NCI-H2171 (cell line): ENCODE data around the gene PSMB8.

Source experiments
- DNase-seq: peaks from one replicate; lab custom pipeline; 2025; lab: John Stamatoyannopoulos, UW

The PSMB8 gene

DNA sequence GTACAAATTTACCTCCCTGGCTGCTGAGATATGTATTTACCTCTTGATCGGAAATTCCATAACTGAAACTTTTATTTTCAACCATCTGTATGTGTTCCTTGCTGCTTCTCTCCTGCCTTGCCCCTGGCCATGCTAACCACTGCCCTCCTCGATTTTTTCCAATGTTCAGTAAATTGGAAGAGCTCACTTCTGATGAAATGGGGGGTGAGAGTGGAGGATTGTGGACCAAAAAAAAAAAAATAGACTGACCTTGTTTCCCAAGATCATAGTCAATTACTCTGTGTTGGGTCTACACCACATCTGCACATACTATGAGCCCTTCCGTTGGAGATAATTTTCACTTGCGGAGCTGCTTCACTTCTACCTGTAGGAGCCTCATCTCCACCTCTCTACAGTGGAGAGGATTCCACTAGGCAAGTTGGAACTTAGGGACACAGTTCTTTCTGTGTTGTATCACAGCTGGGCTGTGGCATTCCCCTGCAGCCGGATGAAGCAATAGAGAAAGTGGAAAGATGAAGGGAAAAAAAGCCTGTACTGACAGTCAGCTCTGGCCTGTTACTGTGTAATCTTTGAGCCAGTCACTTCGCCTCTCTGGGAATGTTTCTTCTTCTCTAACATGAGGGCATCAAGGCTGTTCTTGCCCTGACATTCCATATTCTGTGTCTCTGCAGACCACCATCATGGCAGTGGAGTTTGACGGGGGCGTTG is 11.8 kb upstream of the PSMB8 start:
- DNase-seq = no peak

- DNase-seq = no peak
These were observed 10.7 kb upstream of the PSMB8 start for GRCh38 chr6:32854376-32855178.

DNA sequence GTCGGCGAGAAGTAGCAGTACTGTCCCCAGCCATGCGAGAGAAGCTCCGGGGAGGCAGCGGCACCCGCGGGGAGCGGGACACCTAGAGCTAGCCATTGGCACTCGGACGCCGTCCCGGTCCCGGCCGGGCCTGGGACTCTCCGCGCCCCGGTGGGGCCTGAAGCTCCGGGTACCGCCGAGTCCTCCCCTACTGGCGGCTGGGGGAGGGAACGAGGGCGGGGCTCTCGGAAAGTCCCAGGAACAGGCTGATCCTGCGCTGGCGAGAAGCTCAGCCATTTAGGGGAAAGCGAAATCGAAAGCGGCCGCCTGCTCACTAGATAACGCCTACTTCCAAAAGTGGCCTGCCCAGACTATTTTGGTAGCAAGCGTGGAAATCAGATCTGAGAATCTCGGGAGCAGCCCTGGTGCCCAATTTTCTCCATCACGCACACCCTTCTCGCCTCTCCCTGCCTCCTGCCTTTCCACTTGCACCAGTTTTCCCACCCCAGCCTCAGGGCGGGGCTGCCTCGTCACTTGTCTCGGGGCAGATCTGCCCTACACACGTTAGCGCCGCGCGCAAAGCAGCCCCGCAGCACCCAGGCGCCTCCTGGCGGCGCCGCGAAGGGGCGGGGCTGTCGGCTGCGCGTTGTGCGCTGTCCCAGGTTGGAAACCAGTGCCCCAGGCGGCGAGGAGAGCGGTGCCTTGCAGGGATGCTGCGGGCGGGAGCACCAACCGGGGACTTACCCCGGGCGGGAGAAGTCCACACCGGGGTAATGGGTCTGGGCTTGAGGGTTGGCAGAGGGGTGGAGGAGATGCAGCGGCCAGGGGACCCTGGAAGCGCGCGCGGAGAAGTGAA is 9.9 kb upstream of the PSMB8 start, which contains the start of the genes PSMB9 and TAP1:
TSS of gene PSMB9 (plus strand) at position 652 of the 835 bp plus-strand sequence. CDS start at position 690, 38 bp downstream.
TSS of gene TAP1 (minus strand) at position 164 of the 835 bp plus-strand sequence. CDS start at position 96, 68 bp downstream.
- DNase-seq = peak; percentile 75

- DNase-seq = no peak
These were observed 9.1 kb upstream of the PSMB8 start for GRCh38 chr6:32852844-32853540.

DNA sequence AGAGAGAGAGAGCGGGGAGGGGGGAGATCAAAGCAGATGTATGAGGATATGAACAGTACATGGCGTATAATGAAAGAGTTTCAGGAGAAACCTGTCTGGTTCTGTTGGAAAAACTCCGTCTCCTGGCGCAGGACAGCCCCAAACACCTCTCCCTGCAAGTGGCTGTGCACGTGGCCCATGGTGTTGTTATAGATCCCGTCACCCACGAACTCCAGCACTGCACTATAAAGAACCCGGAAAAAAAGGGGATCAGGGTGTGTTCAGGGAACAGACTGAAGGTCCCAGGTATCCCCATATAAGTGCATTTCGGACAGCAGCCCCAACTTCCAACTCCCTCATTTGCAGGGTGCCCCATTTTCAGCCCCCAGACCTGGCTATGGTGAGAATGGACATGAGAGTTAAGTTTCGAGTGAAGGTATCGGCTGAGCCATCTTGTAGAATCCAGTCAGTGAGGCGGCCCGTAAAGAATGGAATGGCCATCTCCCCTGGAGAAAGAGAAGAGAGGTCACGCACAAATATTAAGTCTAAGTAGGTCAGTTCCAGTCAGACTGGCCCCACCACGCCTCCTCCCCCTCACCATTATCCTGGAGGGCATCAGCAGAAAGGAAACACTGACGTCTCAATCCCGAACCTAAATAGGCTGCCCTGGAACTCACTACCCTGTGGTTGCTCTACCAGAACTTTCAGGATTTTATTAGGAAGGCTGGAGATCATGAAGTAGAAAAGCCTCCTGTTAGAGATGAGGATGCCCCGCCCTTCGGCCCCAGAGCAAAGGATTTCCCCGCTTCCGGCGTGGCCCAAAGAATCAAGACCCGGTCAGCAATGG is 8.4 kb upstream of the PSMB8 start:
- no peak for DNase-seq

- DNase-seq = no peak
These were observed 7.2 kb upstream of the PSMB8 start for GRCh38 chr6:32851025-32851424.

GRCh38 chr6:32849126-32849525 is 5.3 kb upstream of the PSMB8 start:
- DNase-seq = no peak

DNA sequence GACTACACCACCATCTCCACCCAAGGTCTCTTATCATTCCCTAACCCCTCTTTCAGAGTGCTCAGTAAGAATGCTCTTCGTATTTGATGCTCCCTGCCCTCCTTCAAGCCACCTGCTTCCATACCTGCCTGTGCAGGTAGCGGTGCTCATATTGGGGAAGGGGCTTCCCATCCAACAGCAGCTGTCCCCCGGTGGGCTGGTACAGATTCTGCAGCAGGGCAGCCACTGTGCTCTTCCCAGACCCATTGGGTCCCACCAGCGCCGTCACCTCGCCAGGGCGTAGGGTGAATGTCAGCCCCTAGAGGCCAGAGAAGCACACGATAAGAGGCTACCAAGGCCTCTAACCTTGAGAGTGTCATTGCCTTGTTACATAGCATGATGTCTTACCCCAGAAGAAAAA is 3.9 kb upstream of the PSMB8 start:
- no peak for DNase-seq

GRCh38 chr6:32847004-32847403 is 3.2 kb upstream of the PSMB8 start:
- DNase-seq = no peak

DNA sequence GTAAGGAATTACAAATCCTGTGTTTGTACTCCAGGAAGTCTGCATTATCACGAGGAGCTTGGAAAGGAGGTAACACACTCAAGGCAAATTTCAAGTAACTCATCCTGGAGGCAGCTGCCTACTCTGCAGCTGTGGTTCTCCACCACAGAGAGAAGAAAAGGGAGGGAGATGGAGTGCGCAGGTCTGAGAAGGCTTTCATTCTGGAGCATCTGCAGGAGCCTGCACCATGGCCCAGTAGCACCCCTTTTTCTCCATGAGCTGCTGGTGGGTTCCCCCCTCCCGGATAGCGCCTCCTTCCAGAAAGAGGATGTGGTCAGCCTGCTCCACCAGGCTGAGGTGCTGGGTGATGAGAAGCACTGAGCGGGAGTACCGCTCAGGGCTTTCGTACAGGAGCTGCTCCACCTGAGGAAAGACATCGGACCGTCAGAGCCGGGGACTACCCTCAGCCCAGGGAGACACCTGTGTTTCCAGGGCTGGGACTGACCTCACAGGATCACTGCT is 1.6 kb upstream of the PSMB8 start:
- DNase-seq = no peak

DNA sequence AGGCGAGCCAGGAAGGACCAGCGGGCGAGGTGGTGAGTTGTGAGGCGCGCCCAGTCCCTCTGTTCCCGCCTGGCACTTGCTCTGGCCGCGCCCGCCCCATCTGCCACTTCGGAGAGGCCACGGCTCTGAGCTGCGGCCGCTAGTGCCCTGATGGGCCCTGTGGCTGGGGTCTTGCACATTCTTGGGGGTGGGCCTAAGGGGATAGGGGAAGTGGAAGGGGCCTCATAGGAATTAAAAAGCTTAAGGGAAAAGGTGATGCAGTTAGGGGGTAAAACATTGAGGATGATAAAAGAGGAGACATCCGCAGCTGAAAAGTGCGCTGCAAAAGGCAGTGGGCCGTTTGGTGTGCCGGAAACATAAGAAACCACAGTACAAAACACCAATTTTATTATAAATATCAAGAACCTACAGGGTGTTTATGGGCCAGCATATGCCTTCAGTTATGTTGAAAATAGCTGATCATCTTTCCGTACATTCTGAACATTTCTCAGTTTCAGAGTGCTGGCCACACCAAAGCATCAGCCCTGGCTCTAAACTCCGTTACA is 1.1 kb upstream of the PSMB8 start:
- no peak for DNase-seq

GRCh38 chr6:32843331-32843978 is 392 bp downstream of the PSMB8 start:
- no peak for DNase-seq

GRCh38 chr6:32842690-32843089 is 1.2 kb downstream of the PSMB8 start:
- no peak for DNase-seq

- DNase-seq = no peak
These were observed 1.7 kb downstream of the PSMB8 start for GRCh38 chr6:32842021-32842650.

GRCh38 chr6:32840604-32841246 is 3.1 kb downstream of the PSMB8 start:
- DNase-seq = no peak

DNA sequence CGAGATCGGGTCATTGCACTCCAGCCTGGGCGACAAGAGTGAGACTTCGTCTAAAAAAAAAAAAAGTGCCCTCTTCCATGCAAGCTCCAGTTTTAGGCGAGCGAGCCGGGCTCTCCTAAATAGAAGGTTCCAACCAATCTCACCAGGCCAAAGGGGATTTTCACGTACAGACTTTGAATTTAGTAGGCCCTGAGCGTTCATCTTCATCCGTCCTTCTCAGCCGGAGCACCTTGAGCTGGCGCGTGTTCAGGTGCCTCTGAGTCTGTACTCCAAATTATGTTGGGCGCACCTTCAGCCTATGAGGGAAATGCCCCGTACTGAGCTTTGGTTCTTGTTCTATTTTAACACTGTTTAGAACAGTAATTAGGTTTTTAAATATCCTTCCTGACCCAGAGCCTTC is 4.5 kb downstream of the PSMB8 start:
- no peak for DNase-seq

DNA sequence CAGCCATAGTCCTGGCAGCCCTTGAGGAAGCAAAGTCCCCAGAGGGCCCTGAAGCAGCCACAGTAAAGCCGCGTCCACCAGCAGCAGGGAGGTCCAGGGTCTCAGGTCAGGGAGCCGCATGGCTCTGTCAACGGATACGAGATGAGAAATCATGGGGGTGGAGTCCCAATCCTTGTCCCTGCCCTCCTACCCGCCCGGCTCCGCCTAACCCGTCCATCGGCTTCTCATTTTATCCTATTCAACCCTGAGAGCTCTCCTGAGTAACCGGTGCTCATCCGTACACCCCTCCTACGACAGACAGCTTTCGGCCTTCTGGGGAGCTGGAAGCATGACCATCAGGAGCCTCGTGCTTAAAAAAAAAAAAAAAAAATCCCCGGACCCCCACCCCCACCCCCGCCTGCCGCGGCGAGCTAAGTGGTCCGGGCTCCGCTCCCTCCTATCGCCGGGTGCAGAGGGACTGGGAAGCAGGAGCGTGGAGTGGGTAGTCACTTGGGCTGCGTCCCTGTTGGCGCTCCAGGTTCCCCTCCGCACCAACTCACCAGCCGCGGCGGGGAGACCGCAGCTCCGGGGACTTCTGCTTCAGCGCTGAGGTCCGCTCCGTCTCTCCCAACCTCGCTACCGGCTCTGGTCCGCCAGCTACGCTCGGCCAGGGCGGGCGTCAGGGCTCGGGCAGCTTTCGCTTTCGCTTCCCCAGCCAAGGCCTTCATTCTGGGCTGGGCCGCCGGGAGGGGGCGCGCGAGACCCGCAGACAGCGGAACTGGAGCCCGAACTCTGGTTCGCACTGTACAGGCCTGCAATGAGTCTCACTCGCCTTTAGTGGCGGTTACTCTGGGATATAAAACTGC is 5.5 kb downstream of the PSMB8 start, which contains the start of gene TAP2:
TSS of gene TAP2 (minus strand) at position 626 of the 845 bp plus-strand sequence. CDS start at position 120, 506 bp downstream.
- DNase-seq = peak; percentile 76

GRCh38 chr6:32837651-32838113 is 6.2 kb downstream of the PSMB8 start:
- no peak for DNase-seq
